IMR-90 (cell line): ENCODE data around the gene TMTC1. TPM values are rescaled to one million over a fixed set of nuclear protein-coding genes. Genes with fewer than 3 reads are reported as not detected.

Experiments used
- ATAC-seq: fragments of 200-7000 bp; cut with Tn5 transposase; 2 replicates; pipeline ENCODE4 v1.9.1; 2020; ENCODE audit warnings: low read depth, mild to moderate bottlenecking, moderate library complexity
- BruUV-seq: library from RNA; stranded (reverse); fragments of 400-500 nt; replicated peaks from 2 replicates; lab custom pipeline; 2021; lab: Mats Ljungman, UMichigan
- CTCF ChIA-PET: fragments of 300-600 bp; formaldehyde crosslinking; extraction: SDS; loops from one replicate; lab custom pipeline; 2021; ENCODE audit warnings: antibody characterized with exemption; lab: Yijun Ruan, JAX
- POLR2A ChIA-PET: fragments of 300-600 bp; sonication (Branson Sonifier 250); formaldehyde crosslinking; loops from one replicate; lab custom pipeline; 2022; ENCODE audit warnings: antibody characterized with exemption; ENCODE audit not compliant: unreplicated experiment; lab: Charles Lee
- DNase-seq: peaks from one replicate; pipeline ENCODE4 v3.0.0; 2013
- H2AFZ ChIP-seq: replicated peaks from 2 replicates; pipeline ENCODE3; 2013; ENCODE audit warnings: low read length, mild to moderate bottlenecking; ENCODE audit not compliant: poor library complexity
- H2AK5ac ChIP-seq: 2 replicates; pipeline ENCODE4 v1.6.1; 2013; ENCODE audit warnings: low read depth, low read length, inconsistent platforms
- H2AK9ac ChIP-seq: replicated peaks from 2 replicates; pipeline ENCODE3; 2013; ENCODE audit warnings: mild to moderate bottlenecking, low read depth, low read length, moderate library complexity; ENCODE audit not compliant: poor library complexity
- H2BK120ac ChIP-seq: 2 replicates; pipeline ENCODE4 v1.6.1; 2013; ENCODE audit warnings: low read depth, low read length, inconsistent platforms
- H2BK15ac ChIP-seq: 3 replicates; pipeline ENCODE4 v1.6.1; 2013; ENCODE audit warnings: low read depth, low read length, inconsistent platforms
- H2BK20ac ChIP-seq: 2 replicates; pipeline ENCODE4 v1.6.1; 2013; ENCODE audit warnings: low read depth, mild to moderate bottlenecking, inconsistent platforms, low read length, moderate library complexity
- H2BK5ac ChIP-seq: 2 replicates; pipeline ENCODE4 v1.6.1; 2013; ENCODE audit warnings: mild to moderate bottlenecking, low read depth, low read length, inconsistent platforms; ENCODE audit not compliant: poor library complexity, severe bottlenecking
- H3K14ac ChIP-seq: replicated peaks from 2 replicates; pipeline ENCODE4 v1.6.1; 2013; ENCODE audit warnings: low read depth, low read length, inconsistent platforms
- H3K18ac ChIP-seq: 2 replicates; pipeline ENCODE4 v1.6.1; 2013; ENCODE audit warnings: low read depth, low read length, control low read depth
- H3K23ac ChIP-seq: 2 replicates; pipeline ENCODE4 v1.6.1; 2013; ENCODE audit warnings: low read depth, low read length, inconsistent platforms
- H3K27ac ChIP-seq: 2 replicates; pipeline ENCODE4 v1.5.1; 2013; ENCODE audit warnings: mild to moderate bottlenecking, control low read depth, low read length; ENCODE audit not compliant: insufficient read depth
- H3K27me3 ChIP-seq: 2 replicates; pipeline ENCODE4 v1.6.1; 2013; ENCODE audit warnings: low read length; ENCODE audit not compliant: control insufficient read depth, insufficient read depth
- H3K36me3 ChIP-seq: 2 replicates; pipeline ENCODE4 v1.6.1; 2013; ENCODE audit warnings: low read length, mixed read lengths; ENCODE audit not compliant: control insufficient read depth, insufficient read depth
- H3K4ac ChIP-seq: 2 replicates; pipeline ENCODE4 v1.6.1; 2013; ENCODE audit warnings: low read depth, low read length, inconsistent platforms
- H3K4me1 ChIP-seq: 2 replicates; pipeline ENCODE4 v1.6.1; 2013; ENCODE audit warnings: low read length, mixed read lengths; ENCODE audit not compliant: control insufficient read depth, insufficient read depth
- H3K4me2 ChIP-seq: 2 replicates; pipeline ENCODE4 v1.6.1; 2013; ENCODE audit warnings: low read depth, mild to moderate bottlenecking, control low read depth, low read length, moderate library complexity
- H3K4me3 ChIP-seq: 2 replicates; pipeline ENCODE4 v1.5.1; 2013; ENCODE audit warnings: low read depth, mild to moderate bottlenecking, control low read depth, low read length, moderate library complexity; ENCODE audit not compliant: insufficient read depth
- H3K56ac ChIP-seq: 2 replicates; pipeline ENCODE4 v1.6.1; 2013; ENCODE audit warnings: low read length, inconsistent platforms; ENCODE audit not compliant: insufficient read depth; ENCODE audit errors: extremely low read depth
- H3K79me1 ChIP-seq, 2 experiments: 2 replicates each; pipeline ENCODE4 v1.6.1; 2013; ENCODE audit warnings: low read length in 2 of 2, inconsistent platforms in 1 of 2, low read depth in 1 of 2
- H3K9ac ChIP-seq: 2 replicates; pipeline ENCODE4 v1.6.1; 2013; ENCODE audit warnings: low read depth, low read length, control low read depth
- H3K9me1 ChIP-seq: 2 replicates; pipeline ENCODE4 v1.6.1; 2013; ENCODE audit warnings: low read length, inconsistent platforms; ENCODE audit not compliant: insufficient read depth
- H3K9me3 ChIP-seq: 2 replicates; pipeline ENCODE4 v1.6.1; 2013; ENCODE audit warnings: low read length; ENCODE audit not compliant: control insufficient read depth, insufficient read depth
- H4K20me1 ChIP-seq: 2 replicates; pipeline ENCODE4 v1.6.1; 2013; ENCODE audit warnings: low read length, inconsistent platforms; ENCODE audit not compliant: insufficient read depth
- H4K5ac ChIP-seq: 2 replicates; pipeline ENCODE4 v1.6.1; 2013; ENCODE audit warnings: mild to moderate bottlenecking, low read depth, low read length, control low read depth
- H4K8ac ChIP-seq, 2 experiments: 2 replicates each; pipeline ENCODE4 v1.6.1; 2013; ENCODE audit warnings: low read depth in 2 of 2, low read length in 2 of 2, control low read depth in 1 of 2, inconsistent platforms in 1 of 2
- H4K91ac ChIP-seq: 2 replicates; pipeline ENCODE4 v1.6.1; 2013; ENCODE audit warnings: low read depth, low read length, inconsistent platforms; ENCODE audit not compliant: insufficient read depth
- BHLHE40 ChIP-seq: fragments of 150-350 bp; IDR thresholded peaks from 2 replicates; pipeline ENCODE4 v1.6.1; 2016; ENCODE audit warnings: mild to moderate bottlenecking, low read depth, low read length
- CEBPB ChIP-seq: IDR thresholded peaks from 2 replicates; pipeline ENCODE4 v1.6.1; 2012; ENCODE audit warnings: low read depth, low read length, improper control_type of control experiment
- CHD1 ChIP-seq: IDR thresholded peaks from 2 replicates; pipeline ENCODE4 v1.6.1; 2012; ENCODE audit warnings: low read depth, low read length, improper control_type of control experiment
- MAFK ChIP-seq: IDR thresholded peaks from 2 replicates; pipeline ENCODE4 v1.6.1; 2012; ENCODE audit warnings: low read depth, low read length, improper control_type of control experiment
- MAZ ChIP-seq: IDR thresholded peaks from 2 replicates; pipeline ENCODE4 v1.6.1; 2012; ENCODE audit warnings: low read depth, mild to moderate bottlenecking, low read length, improper control_type of control experiment, moderate library complexity, borderline replicate concordance
- MXI1 ChIP-seq: IDR thresholded peaks from 2 replicates; pipeline ENCODE4 v1.6.1; 2012; ENCODE audit warnings: low read depth, mild to moderate bottlenecking, low read length, moderate library complexity, borderline replicate concordance
- NFE2L2 ChIP-seq: fragments of 150-350 bp; IDR thresholded peaks from 2 replicates; pipeline ENCODE4 v1.6.1; 2016; ENCODE audit warnings: low read depth, mild to moderate bottlenecking, low read length
- POLR2A ChIP-seq: IDR thresholded peaks from 2 replicates; pipeline ENCODE4 v1.6.1; 2012; ENCODE audit warnings: mild to moderate bottlenecking, low read depth, low read length
- RCOR1 ChIP-seq: IDR thresholded peaks from 2 replicates; pipeline ENCODE4 v1.6.1; 2012; ENCODE audit warnings: mild to moderate bottlenecking, low read length, improper control_type of control experiment; ENCODE audit not compliant: insufficient replicate concordance
- WGBS, 2 experiments: methylation state at CpG; one replicate each; pipeline versions ENCODE4 v1.1.5 to v1.1.7; 2013; ENCODE audit warnings: missing lambda C conversion rate in 2 of 2; ENCODE audit not compliant: insufficient read length in 1 of 2; ENCODE audit errors: extremely low coverage in 2 of 2; 5-methylcytosine and 5-hydroxymethylcytosine counted together
- dilution Hi-C: fragments of 300-500 bp; cut with HindIII; formaldehyde crosslinking; loops from one replicate; pipeline ENCODE4 v1.14.3; 2018; ENCODE audit warnings: low sequenced_read_pairs; ENCODE audit not compliant: unreplicated experiment
- in situ Hi-C: fragments of 300-500 bp; cut with MboI; formaldehyde crosslinking; loops from 3 replicates; pipeline ENCODE4 v1.14.3; 2019; ENCODE audit warnings: low sequenced_read_pairs, inconsistent platforms, mixed read lengths
- intact Hi-C: fragments of 100-400 bp; cut with micrococcal nuclease; formaldehyde crosslinking; loops from 2 replicates; pipeline ENCODE4 v1.10.0; 2022
- polyA plus RNA-seq, 3 experiments: library from polyadenylated mRNA; depleted of rRNA; stranded (reverse); fragments of >200 nt; gene quantifications; 2 replicates each; pipeline ENCODE4 v1.2.3, GENCODE V29; 2012; ENCODE audit warnings: low replicate concordance in 1 of 3
- total RNA-seq: library from RNA; depleted of rRNA; stranded (reverse); fragments of >200 nt; gene quantifications from 2 replicates; pipeline ENCODE4 v1.2.3, GENCODE V29; 2012
- TF ChIP-seq, protein P1 (sequence below): conservative IDR thresholded peaks from 2 replicates; pipeline ENCODE4 v1.5.1; 2012; ENCODE audit warnings: mild to moderate bottlenecking, low read depth, low read length, improper control_type of control experiment

Gene TMTC1
- total and polyA plus RNA-seq, 2 of the 4 experiments (the other 2 are of a cell fraction): 12.5 to 36.4 TPM

DNA sequence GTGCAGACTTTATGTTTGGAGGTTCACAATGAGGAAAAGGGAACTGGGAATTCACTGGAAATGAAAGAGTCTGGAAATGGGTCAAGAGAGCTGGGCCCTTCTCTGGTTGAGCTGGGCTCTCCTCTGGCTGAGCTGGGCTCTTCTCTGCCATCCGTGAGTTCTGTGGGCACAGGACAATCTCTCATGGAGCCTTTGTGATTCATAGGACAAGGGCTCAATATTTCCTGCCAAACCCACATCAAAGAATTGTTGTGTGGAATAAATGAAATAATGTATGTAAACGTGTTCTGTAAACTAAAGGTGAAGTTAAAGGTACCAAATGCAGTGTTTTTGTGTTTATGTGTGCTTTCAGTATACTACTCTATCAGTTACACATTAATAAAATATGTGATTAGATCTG lies 190.7 kb downstream of the TMTC1 start:
- DNase-seq (no peak), ATAC-seq (no peak)
- no peaks in the 10 kb centered on the region for H3K27me3 ChIP-seq
- intact Hi-C loops: loop anchor here (2.0 kb wide), 1 partner anchor 14 kb away; no protein-coding TSS in a partner anchor
- no peak overlapping the region for H4K5ac ChIP-seq
- H3K36me3 ChIP-seq: peaks cover 3% of the 10 kb centered on the region
- peaks cover 0 to 7% of the 10 kb centered on the region in 2 experiments; a peak in 1 of 4 replicates for H3K79me1 ChIP-seq
- H2AFZ ChIP-seq: no peak overlapping the region
- WGBS, 2 experiments: no CpG with 5 or more reads among the region's 2 CpGs
- no peak overlapping the region for H3K14ac ChIP-seq
- no peak overlapping the region for H3K23ac ChIP-seq
- H3K27ac ChIP-seq: no peak overlapping the region
- CTCF ChIA-PET: no interaction called here
- no peak overlapping the region for H2AK9ac ChIP-seq
- TF ChIP-seq, protein P1, sequence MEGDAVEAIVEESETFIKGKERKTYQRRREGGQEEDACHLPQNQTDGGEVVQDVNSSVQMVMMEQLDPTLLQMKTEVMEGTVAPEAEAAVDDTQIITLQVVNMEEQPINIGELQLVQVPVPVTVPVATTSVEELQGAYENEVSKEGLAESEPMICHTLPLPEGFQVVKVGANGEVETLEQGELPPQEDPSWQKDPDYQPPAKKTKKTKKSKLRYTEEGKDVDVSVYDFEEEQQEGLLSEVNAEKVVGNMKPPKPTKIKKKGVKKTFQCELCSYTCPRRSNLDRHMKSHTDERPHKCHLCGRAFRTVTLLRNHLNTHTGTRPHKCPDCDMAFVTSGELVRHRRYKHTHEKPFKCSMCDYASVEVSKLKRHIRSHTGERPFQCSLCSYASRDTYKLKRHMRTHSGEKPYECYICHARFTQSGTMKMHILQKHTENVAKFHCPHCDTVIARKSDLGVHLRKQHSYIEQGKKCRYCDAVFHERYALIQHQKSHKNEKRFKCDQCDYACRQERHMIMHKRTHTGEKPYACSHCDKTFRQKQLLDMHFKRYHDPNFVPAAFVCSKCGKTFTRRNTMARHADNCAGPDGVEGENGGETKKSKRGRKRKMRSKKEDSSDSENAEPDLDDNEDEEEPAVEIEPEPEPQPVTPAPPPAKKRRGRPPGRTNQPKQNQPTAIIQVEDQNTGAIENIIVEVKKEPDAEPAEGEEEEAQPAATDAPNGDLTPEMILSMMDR: no peak
- TF ChIP-seq MAFK (no peak), CHD1 (no peak), CEBPB (no peak), RCOR1 (no peak), POLR2A (no peak), NFE2L2 (no peak), MAZ (no peak), MXI1 (no peak), BHLHE40 (no peak)
- peaks cover 4% of the 10 kb centered on the region; the same call in 1 of the 2 replicates for H3K9me1 ChIP-seq
- no peak overlapping the region for H2BK5ac ChIP-seq
- no peak overlapping the region for H2AK5ac ChIP-seq
- in situ Hi-C loops: no loop called here
- H3K56ac ChIP-seq: no peak overlapping the region
- no peaks in the 10 kb centered on the region for H3K9me3 ChIP-seq
- H2BK120ac ChIP-seq: no peak overlapping the region
- dilution Hi-C loops: no loop called here
- no TSS peak for BruUV-seq
- no peak overlapping the region for H3K4me2 ChIP-seq
- H2BK20ac ChIP-seq: no peak overlapping the region
- H4K8ac ChIP-seq: no peak overlapping the region
- H3K9ac ChIP-seq: no peak overlapping the region
- H2BK15ac ChIP-seq: no peak overlapping the region
- H4K91ac ChIP-seq: no peak overlapping the region
- H3K4me3 ChIP-seq: no peak overlapping the region
- H3K18ac ChIP-seq: no peak overlapping the region
- 0 out of 2 replicates have a peak, but pooled peaks cover 4% of the 10 kb centered on the region for H4K20me1 ChIP-seq
- H3K4me1 ChIP-seq: peaks cover 8% of the 10 kb centered on the region
- H3K4ac ChIP-seq: no peak overlapping the region
- POLR2A ChIA-PET: no interaction called here
